ENCODE results near the gene RFXANK. TPM values are rescaled to one million over a fixed set of nuclear protein-coding genes. Genes with fewer than 3 reads are reported as not detected.

Gene RFXANK
- total and polyA plus RNA-seq, 9 of the 15 experiments (the other 6 are each of a cell fraction or from before 2014, with no cell fraction given) = 68.6 to 181 (median 150) TPM

DNA sequence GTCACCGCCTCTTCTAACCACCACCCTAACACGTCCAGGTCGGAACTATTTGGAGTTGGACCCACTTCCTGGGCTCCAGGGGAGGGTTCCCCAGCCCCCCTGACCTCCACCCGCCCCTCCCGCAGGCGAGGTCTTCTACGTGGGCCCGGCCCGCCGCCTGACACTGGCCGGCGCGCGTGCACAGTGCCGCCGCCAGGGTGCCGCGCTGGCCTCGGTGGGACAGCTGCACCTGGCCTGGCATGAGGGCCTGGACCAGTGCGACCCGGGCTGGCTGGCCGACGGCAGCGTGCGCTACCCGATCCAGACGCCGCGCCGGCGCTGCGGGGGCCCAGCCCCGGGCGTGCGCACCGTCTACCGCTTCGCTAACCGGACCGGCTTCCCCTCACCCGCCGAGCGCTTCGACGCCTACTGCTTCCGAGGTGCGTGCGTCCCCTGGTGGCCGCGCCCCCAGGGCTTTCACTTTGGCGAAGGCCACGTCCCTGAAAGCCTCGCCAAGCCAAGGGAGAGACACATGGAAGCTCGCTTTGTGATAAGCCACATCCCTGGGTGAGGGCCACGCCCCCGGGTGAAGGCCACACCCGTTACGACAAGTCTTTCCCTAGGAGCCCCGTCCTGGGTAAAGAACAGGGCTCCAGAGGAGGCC lies 32.9 kb downstream of the RFXANK start (continued):
- TF ChIP-seq, protein P1, sequence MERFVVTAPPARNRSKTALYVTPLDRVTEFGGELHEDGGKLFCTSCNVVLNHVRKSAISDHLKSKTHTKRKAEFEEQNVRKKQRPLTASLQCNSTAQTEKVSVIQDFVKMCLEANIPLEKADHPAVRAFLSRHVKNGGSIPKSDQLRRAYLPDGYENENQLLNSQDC (CRISPR knock-in tag; IDR thresholded peaks at IDR 0.05) = no peak
- TF ChIP-seq, protein P2, sequence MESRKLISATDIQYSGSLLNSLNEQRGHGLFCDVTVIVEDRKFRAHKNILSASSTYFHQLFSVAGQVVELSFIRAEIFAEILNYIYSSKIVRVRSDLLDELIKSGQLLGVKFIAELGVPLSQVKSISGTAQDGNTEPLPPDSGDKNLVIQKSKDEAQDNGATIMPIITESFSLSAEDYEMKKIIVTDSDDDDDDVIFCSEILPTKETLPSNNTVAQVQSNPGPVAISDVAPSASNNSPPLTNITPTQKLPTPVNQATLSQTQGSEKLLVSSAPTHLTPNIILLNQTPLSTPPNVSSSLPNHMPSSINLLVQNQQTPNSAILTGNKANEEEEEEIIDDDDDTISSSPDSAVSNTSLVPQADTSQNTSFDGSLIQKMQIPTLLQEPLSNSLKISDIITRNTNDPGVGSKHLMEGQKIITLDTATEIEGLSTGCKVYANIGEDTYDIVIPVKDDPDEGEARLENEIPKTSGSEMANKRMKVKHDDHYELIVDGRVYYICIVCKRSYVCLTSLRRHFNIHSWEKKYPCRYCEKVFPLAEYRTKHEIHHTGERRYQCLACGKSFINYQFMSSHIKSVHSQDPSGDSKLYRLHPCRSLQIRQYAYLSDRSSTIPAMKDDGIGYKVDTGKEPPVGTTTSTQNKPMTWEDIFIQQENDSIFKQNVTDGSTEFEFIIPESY (CRISPR knock-in tag; IDR thresholded peaks at IDR 0.05) = peak; percentile 91; the same call in 1 of the 2 replicates
- TF ChIP-seq HNRNPLL (IDR thresholded peaks at IDR 0.05; ENCODE audit: low read depth, low read length, poor library complexity, severe bottlenecking) = peak; percentile 22
- 0 out of 2 replicates have a peak, but pooled peaks have one; percentile 65 for TF ChIP-seq TCF7 (IDR thresholded peaks at IDR 0.05; ENCODE audit: borderline replicate concordance)
- TF ChIP-seq, protein P3, sequence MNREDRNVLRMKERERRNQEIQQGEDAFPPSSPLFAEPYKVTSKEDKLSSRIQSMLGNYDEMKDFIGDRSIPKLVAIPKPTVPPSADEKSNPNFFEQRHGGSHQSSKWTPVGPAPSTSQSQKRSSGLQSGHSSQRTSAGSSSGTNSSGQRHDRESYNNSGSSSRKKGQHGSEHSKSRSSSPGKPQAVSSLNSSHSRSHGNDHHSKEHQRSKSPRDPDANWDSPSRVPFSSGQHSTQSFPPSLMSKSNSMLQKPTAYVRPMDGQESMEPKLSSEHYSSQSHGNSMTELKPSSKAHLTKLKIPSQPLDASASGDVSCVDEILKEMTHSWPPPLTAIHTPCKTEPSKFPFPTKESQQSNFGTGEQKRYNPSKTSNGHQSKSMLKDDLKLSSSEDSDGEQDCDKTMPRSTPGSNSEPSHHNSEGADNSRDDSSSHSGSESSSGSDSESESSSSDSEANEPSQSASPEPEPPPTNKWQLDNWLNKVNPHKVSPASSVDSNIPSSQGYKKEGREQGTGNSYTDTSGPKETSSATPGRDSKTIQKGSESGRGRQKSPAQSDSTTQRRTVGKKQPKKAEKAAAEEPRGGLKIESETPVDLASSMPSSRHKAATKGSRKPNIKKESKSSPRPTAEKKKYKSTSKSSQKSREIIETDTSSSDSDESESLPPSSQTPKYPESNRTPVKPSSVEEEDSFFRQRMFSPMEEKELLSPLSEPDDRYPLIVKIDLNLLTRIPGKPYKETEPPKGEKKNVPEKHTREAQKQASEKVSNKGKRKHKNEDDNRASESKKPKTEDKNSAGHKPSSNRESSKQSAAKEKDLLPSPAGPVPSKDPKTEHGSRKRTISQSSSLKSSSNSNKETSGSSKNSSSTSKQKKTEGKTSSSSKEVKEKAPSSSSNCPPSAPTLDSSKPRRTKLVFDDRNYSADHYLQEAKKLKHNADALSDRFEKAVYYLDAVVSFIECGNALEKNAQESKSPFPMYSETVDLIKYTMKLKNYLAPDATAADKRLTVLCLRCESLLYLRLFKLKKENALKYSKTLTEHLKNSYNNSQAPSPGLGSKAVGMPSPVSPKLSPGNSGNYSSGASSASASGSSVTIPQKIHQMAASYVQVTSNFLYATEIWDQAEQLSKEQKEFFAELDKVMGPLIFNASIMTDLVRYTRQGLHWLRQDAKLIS (CRISPR knock-in tag; IDR thresholded peaks at IDR 0.05) = 0 out of 2 replicates have a peak, but pooled peaks have one; percentile 33
- no peak for TF ChIP-seq ZNF668 (CRISPR knock-in tag; IDR thresholded peaks at IDR 0.05)
- TF ChIP-seq PML (IDR thresholded peaks at IDR 0.05; ENCODE audit: low read length) = 0 out of 2 replicates have a peak, but pooled peaks have one; percentile 18
- TF ChIP-seq, protein P4, sequence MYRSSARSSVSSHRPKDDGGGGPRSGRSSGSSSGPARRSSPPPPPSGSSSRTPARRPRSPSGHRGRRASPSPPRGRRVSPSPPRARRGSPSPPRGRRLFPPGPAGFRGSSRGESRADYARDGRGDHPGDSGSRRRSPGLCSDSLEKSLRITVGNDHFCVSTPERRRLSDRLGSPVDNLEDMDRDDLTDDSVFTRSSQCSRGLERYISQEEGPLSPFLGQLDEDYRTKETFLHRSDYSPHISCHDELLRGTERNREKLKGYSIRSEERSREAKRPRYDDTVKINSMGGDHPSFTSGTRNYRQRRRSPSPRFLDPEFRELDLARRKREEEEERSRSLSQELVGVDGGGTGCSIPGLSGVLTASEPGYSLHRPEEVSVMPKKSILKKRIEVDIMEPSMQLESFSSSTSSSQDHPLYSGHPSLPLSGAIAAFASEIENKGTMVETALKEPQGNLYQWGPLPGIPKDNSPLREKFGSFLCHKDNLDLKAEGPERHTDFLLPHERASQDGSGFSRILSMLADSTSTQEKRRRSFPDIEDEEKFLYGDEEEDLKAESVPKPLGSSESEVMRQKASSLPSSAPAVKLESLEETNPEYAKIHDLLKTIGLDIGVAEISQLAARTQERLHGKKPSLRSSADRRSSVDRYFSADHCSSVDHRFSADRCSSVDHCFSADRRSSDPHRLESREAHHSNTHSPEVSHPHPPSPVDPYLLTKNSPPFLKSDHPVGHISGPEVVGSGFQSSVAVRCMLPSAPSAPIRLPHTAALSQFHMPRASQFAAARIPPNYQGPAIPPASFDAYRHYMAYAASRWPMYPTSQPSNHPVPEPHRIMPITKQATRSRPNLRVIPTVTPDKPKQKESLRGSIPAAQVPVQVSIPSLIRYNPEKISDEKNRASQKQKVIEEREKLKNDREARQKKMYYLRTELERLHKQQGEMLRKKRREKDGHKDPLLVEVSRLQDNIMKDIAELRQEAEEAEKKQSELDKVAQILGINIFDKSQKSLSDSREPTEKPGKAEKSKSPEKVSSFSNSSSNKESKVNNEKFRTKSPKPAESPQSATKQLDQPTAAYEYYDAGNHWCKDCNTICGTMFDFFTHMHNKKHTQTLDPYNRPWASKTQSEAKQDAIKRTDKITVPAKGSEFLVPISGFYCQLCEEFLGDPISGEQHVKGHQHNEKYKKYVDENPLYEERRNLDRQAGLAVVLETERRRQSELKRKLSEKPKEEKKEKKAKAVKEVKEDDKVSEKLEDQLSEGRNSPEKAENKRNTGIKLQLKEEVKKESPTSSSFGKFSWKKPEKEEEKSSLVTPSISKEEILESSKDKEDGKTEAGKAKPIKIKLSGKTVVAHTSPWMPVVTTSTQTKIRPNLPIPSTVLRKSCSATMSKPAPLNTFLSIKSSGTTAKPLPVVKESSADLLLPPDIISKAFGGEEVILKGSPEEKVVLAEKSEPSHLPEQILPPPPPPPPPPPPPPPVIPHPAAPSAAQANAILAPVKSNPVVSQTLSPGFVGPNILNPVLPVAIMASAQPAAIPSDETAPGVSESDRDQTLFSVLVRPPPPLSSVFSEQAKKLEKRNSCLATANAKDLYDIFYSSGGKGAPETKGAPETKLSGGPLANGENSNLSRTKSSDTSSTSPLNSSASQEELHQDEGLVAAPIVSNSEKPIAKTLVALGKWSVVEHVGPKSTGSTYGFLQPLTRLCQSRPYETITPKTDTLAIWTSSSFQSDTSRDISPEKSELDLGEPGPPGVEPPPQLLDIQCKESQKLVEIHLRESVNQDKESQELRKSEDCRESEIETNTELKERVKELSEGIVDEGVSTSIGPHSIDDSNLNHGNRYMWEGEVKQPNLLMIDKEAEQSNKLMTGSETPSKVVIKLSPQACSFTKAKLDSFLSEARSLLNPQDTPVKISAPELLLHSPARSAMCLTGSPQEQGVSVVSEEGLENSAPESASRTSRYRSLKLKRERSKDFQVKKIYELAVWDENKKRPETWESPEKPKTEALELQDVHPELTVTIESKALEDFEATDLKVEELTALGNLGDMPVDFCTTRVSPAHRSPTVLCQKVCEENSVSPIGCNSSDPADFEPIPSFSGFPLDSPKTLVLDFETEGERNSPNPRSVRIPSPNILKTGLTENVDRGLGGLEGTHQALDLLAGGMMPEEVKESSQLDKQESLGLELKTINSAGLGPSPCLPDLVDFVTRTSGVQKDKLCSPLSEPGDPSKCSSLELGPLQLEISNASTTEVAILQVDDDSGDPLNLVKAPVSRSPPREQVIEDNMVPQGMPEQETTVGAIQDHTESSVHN (IDR thresholded peaks at IDR 0.05; ENCODE audit: borderline replicate concordance in 1 of 2, low read depth in 1 of 2) = no peak
- no peak for TF ChIP-seq IFI16 (CRISPR knock-in tag; IDR thresholded peaks at IDR 0.05)
- no peak for TF ChIP-seq HDGF (IDR thresholded peaks at IDR 0.05)
- no peak for TF ChIP-seq SMARCA5 (IDR thresholded peaks at IDR 0.05)
- TF ChIP-seq DMBX1 (CRISPR knock-in tag; IDR thresholded peaks at IDR 0.05; ENCODE audit: borderline replicate concordance) = peak; percentile 68; the same call in 1 of the 2 replicates
- no peak for TF ChIP-seq HSF4 (CRISPR knock-in tag; IDR thresholded peaks at IDR 0.05; ENCODE audit: borderline replicate concordance)

All from K562 (cell line).